K562 (cell line): ENCODE measurements around the gene ABCC1. TPM values are rescaled to one million over a fixed set of nuclear protein-coding genes. Genes with fewer than 3 reads are reported as not detected.

Experiments used
- FOS ChIP-seq: IDR thresholded peaks from 3 replicates; pipeline ENCODE4 v1.6.1; 2011; ENCODE audit not compliant: insufficient read length; ENCODE audit errors: extremely low read depth
- NFRKB ChIP-seq: fragments of 450-650 bp; IDR thresholded peaks from 2 replicates; pipeline ENCODE4 v1.6.1; 2016; ENCODE audit warnings: low read depth
- RREB1 ChIP-seq: fragments of 250-450 bp; sonication (Bioruptor Pico); IDR thresholded peaks from 2 replicates; pipeline ENCODE4 v1.4.0; 2020
- RUNX1 ChIP-seq: sonication (generic); IDR thresholded peaks from 2 replicates; pipeline ENCODE4 v1.6.1; 2016; ENCODE audit warnings: antibody characterized with exemption, low read depth
- SMARCB1 ChIP-seq: IDR thresholded peaks from 2 replicates; pipeline ENCODE4 v1.6.1; 2011; ENCODE audit warnings: improper control_type of control experiment, low read depth; ENCODE audit not compliant: insufficient read length
- SMARCC2 ChIP-seq: fragments of 450-650 bp; IDR thresholded peaks from 2 replicates; pipeline ENCODE4 v1.6.1; 2017; ENCODE audit warnings: antibody characterized with exemption, moderate library complexity, mild to moderate bottlenecking, low read depth
- TGIF2 ChIP-seq: sonication (generic); formaldehyde crosslinking; IDR thresholded peaks from 2 replicates; pipeline ENCODE4 v1.8.1; 2022; ENCODE audit warnings: mild to moderate bottlenecking, missing genetic modification reagents, moderate library complexity
- YBX1 ChIP-seq: fragments of 450-650 bp; IDR thresholded peaks from 2 replicates; pipeline ENCODE4 v1.7.1; 2016; ENCODE audit warnings: mild to moderate bottlenecking
- ZBTB11 ChIP-seq, 3 experiments: fragments of 200-800 bp in 1 of 3; fragments of 250-450 bp in 1 of 3; fragments of 450-650 bp in 1 of 3; sonication (Bioruptor Pico) in 1 of 3; sonication (Bioruptor generic) in 1 of 3; formaldehyde crosslinking in 1 of 3; IDR thresholded peaks; 2 replicates each; pipeline versions ENCODE4 v1.6.1 to v1.8.0; 2016 to 2022; ENCODE audit warnings: mild to moderate bottlenecking in 2 of 3, missing genetic modification characterization in 2 of 3, missing compliant biosample characterization in 1 of 3, moderate library complexity in 1 of 3
- ZNF398 ChIP-seq: fragments of 250-450 bp; sonication (Bioruptor Pico); IDR thresholded peaks from 2 replicates; pipeline ENCODE4 v1.8.0; 2021; ENCODE audit warnings: moderate library complexity, mild to moderate bottlenecking, inconsistent platforms
- ZNF609 ChIP-seq: sonication (generic); formaldehyde crosslinking; IDR thresholded peaks from 2 replicates; pipeline ENCODE4 v1.8.1; 2023; ENCODE audit warnings: missing genetic modification reagents, mild to moderate bottlenecking, borderline replicate concordance
- polyA plus RNA-seq, 8 experiments: library from polyadenylated mRNA; depleted of rRNA in 4 of 8; stranded (reverse) in 5 of 8; unstranded in 3 of 8; fragments of >200 nt; fragmentation: Nextera tagmentation in 2 of 8; fragmentation: Illumina TruSeq in 1 of 8; extraction: Ambion mirVana in 2 of 8; extraction: Trizol in 1 of 8; gene quantifications; 2 replicates each; pipeline versions ENCODE4 v1.2.1 to v1.2.3, GENCODE V29; 2011 to 2014; ENCODE audit warnings: inconsistent platforms in 1 of 8, missing spikeins in 1 of 8
- total RNA-seq, 7 experiments: library from RNA; depleted of rRNA in 6 of 7; stranded (reverse); fragments of >200 nt in 6 of 7; fragmentation: Illumina TruSeq in 2 of 7; extraction: Trizol in 2 of 7; gene quantifications; 2 replicates each; pipeline versions ENCODE4 v1.2.1 to v1.2.3, GENCODE V29; 2011 to 2021; ENCODE audit warnings: low replicate concordance in 1 of 7

Gene ABCC1
- total and polyA plus RNA-seq, 9 of the 15 experiments (the other 6 are each of a cell fraction or from before 2014, with no cell fraction given), result 3.9 to 41.6 (median 10.0) TPM

GRCh38 chr16:16022683-16023064 is 73.3 kb downstream of the ABCC1 start (continued):
- TF ChIP-seq ZNF609 (CRISPR knock-in tag) (no peak), SMARCC2 (peak; percentile 28; the same call in 1 of the 2 replicates), YBX1 (no peak), SMARCB1 (no peak), RREB1 (no peak), NFRKB (0 out of 2 replicates have a peak, but pooled peaks have one; percentile 11), ZBTB11 (CRISPR knock-in tag; IDR thresholded peaks at IDR 0.05) (peak in 1 of 3 experiments; percentile 58; a peak in 2 of 6 replicates), TGIF2 (CRISPR knock-in tag) (no peak), FOS (no peak), ZNF398 (no peak), RUNX1 (no peak)
